OCI-LY3 (cell line): Measurements from ENCODE around the gene CTDSPL.

Experiments used
- H2AFZ ChIP-seq: fragments of 200-600, 300-600 bp; shearing (Covaris generic); 2 replicates; pipeline ENCODE4 v1.6.0; 2014; ENCODE audit warnings: antibody characterized with exemption, low read depth, low read length
- H3K27ac ChIP-seq: fragments of 200-600, 300-600 bp; sonication (generic); 2 replicates; pipeline ENCODE4 v1.5.1; 2014; ENCODE audit warnings: mild to moderate bottlenecking, low read length, moderate library complexity, mixed read lengths
- H3K27me3 ChIP-seq: fragments of 200-600, 300-600 bp; sonication (generic); 2 replicates; pipeline ENCODE4 v1.6.1; 2014; ENCODE audit warnings: low read depth, low read length, mixed read lengths
- H3K36me3 ChIP-seq: fragments of 200-600, 300-600 bp; sonication (generic); replicated peaks from 2 replicates; pipeline ENCODE3; 2014; ENCODE audit warnings: low read depth, low read length, mixed read lengths
- H3K4me1 ChIP-seq: fragments of 300-600, 200-600 bp; sonication (generic); 2 replicates; pipeline ENCODE4 v1.6.1; 2014; ENCODE audit warnings: low read length, mixed read lengths
- H3K4me2 ChIP-seq: fragments of 200-600, 300-600 bp; sonication (generic); 2 replicates; pipeline ENCODE4 v1.6.1; 2014; ENCODE audit warnings: low read length, mixed read lengths
- H3K4me3 ChIP-seq: fragments of 300-600, 200-600 bp; sonication (generic); 2 replicates; pipeline ENCODE4 v1.5.1; 2014; ENCODE audit warnings: antibody characterized with exemption, mild to moderate bottlenecking, low read length, moderate library complexity
- H3K79me2 ChIP-seq: fragments of 300-600, 200-600 bp; shearing (Covaris generic); 2 replicates; pipeline ENCODE4 v1.6.1; 2014; ENCODE audit warnings: mild to moderate bottlenecking, low read length, mixed read lengths
- H3K9ac ChIP-seq: fragments of 300-600, 200-600 bp; shearing (Covaris generic); 2 replicates; pipeline ENCODE4 v1.6.0; 2014; ENCODE audit warnings: mild to moderate bottlenecking, low read length, moderate library complexity
- H3K9me3 ChIP-seq: fragments of 200-600, 300-600 bp; shearing (Covaris generic); 2 replicates; pipeline ENCODE4 v1.6.1; 2014; ENCODE audit warnings: low read length, mixed read lengths; ENCODE audit not compliant: insufficient read depth
- H4K20me1 ChIP-seq: fragments of 200-600, 300-600 bp; sonication (generic); 2 replicates; pipeline ENCODE4 v1.6.1; 2016; ENCODE audit warnings: low read length, mixed read lengths; ENCODE audit not compliant: insufficient read depth
- EZH2phosphoT487 ChIP-seq: fragments of 200-600 bp; shearing (Covaris generic); IDR thresholded peaks from 2 replicates; pipeline ENCODE4 v1.6.1; 2018; ENCODE audit warnings: antibody characterized with exemption, mixed run types, low read depth
- TF ChIP-seq, protein P1 (sequence below): fragments of 200-600, 300-600 bp; sonication (generic); IDR thresholded peaks from 2 replicates; pipeline ENCODE4 v1.5.1; 2014; ENCODE audit warnings: antibody characterized with exemption, low read length, low read depth

The CTDSPL gene

GRCh38 chr3:37907906-37908305 lies 46.2 kb downstream of the CTDSPL start:
- Histone ChIP-seq H3K27me3 (peaks cover 14% of the 10 kb centered on the region), H3K36me3 (no peaks in the 10 kb centered on the region), H3K79me2 (no peaks in the 10 kb centered on the region), H3K4me2 (peak overlapping the region; percentile 55), H4K20me1 (no peaks in the 10 kb centered on the region), H3K4me3 (0 out of 2 replicates have a peak overlapping the region, but pooled peaks have one; percentile 2), H3K27ac (no peak overlapping the region), H3K9ac (no peak overlapping the region), H2AFZ (peak overlapping the region; percentile 25; the same call in 1 of the 2 replicates), H3K4me1 (peaks cover 6% of the 10 kb centered on the region; the same call in 1 of the 2 replicates), H3K9me3 (peaks cover 6% of the 10 kb centered on the region; the same call in 1 of the 2 replicates)
- TF ChIP-seq, protein P1, sequence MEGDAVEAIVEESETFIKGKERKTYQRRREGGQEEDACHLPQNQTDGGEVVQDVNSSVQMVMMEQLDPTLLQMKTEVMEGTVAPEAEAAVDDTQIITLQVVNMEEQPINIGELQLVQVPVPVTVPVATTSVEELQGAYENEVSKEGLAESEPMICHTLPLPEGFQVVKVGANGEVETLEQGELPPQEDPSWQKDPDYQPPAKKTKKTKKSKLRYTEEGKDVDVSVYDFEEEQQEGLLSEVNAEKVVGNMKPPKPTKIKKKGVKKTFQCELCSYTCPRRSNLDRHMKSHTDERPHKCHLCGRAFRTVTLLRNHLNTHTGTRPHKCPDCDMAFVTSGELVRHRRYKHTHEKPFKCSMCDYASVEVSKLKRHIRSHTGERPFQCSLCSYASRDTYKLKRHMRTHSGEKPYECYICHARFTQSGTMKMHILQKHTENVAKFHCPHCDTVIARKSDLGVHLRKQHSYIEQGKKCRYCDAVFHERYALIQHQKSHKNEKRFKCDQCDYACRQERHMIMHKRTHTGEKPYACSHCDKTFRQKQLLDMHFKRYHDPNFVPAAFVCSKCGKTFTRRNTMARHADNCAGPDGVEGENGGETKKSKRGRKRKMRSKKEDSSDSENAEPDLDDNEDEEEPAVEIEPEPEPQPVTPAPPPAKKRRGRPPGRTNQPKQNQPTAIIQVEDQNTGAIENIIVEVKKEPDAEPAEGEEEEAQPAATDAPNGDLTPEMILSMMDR = no peak
- no peak for TF ChIP-seq EZH2phosphoT487

GRCh38 chr3:37909067-37909911 lies 47.6 kb downstream of the CTDSPL start:
- Histone ChIP-seq H3K4me1 (peaks cover 6% of the 10 kb centered on the region; the same call in 1 of the 2 replicates), H3K27me3 (peaks cover 14% of the 10 kb centered on the region), H3K79me2 (no peaks in the 10 kb centered on the region), H3K27ac (no peak overlapping the region), H3K4me2 (no peak overlapping the region), H2AFZ (no peak overlapping the region), H3K36me3 (no peaks in the 10 kb centered on the region), H4K20me1 (no peaks in the 10 kb centered on the region), H3K4me3 (no peak overlapping the region), H3K9me3 (peaks cover 6% of the 10 kb centered on the region; the same call in 1 of the 2 replicates), H3K9ac (no peak overlapping the region)
- TF ChIP-seq, protein P1 = no peak
- no peak for TF ChIP-seq EZH2phosphoT487

GRCh38 chr3:37910671-37911400 lies 49.2 kb downstream of the CTDSPL start:
- Histone ChIP-seq H3K27ac (no peak overlapping the region), H3K4me3 (no peak overlapping the region), H3K4me2 (no peak overlapping the region), H3K36me3 (no peaks in the 10 kb centered on the region), H3K27me3 (peaks cover 14% of the 10 kb centered on the region; the same call in 1 of the 2 replicates), H3K9me3 (peaks cover 6% of the 10 kb centered on the region; the same call in 1 of the 2 replicates), H3K4me1 (peaks cover 6% of the 10 kb centered on the region; the same call in 1 of the 2 replicates), H3K9ac (no peak overlapping the region), H3K79me2 (no peaks in the 10 kb centered on the region), H4K20me1 (no peaks in the 10 kb centered on the region), H2AFZ (no peak overlapping the region)
- TF ChIP-seq EZH2phosphoT487 = no peak
- TF ChIP-seq, protein P1 = no peak
